Kasumi-1 (cell line): ENCODE data around the gene PGGT1B.
"Not testable (repeated sequence)": the region's sequence is repeated elsewhere in the genome, so short reads cannot be mapped to it uniquely, and the experiment has no call there.

Experiments
- DNase-seq, 2 experiments: peaks; one replicate each; lab custom pipeline; 2025; lab: John Stamatoyannopoulos, UW

PGGT1B gene

GRCh38 chr5:115260248-115260647 lies 2.4 kb downstream of the PGGT1B start:
- DNase-seq, result no peak

- DNase-seq, result no peak
These were observed 4.7 kb downstream of the PGGT1B start for GRCh38 chr5:115257981-115258380.

GRCh38 chr5:115249379-115249778 lies 13.3 kb downstream of the PGGT1B start:
- not testable (repeated sequence) for DNase-seq

GRCh38 chr5:115246361-115246991 lies 16.2 kb downstream of the PGGT1B start:
- peak; percentile 56 to 76 for DNase-seq

GRCh38 chr5:115243412-115243811 lies 19.3 kb downstream of the PGGT1B start:
- no peak for DNase-seq

- no peak for DNase-seq
These were observed 20.6 kb downstream of the PGGT1B start for GRCh38 chr5:115241881-115242642.

- DNase-seq, result no peak
These were observed 25.6 kb downstream of the PGGT1B start for GRCh38 chr5:115237066-115237465.

GRCh38 chr5:115236599-115236998 lies 26.1 kb downstream of the PGGT1B start:
- DNase-seq, result no peak

- DNase-seq, result no peak
These were observed 31.1 kb downstream of the PGGT1B start for GRCh38 chr5:115231598-115231997.

- no peak for DNase-seq
These were observed 33.1 kb downstream of the PGGT1B start for GRCh38 chr5:115229606-115230005.

- no peak for DNase-seq
These were observed 35.4 kb downstream of the PGGT1B start for GRCh38 chr5:115227281-115227680.

GRCh38 chr5:115214541-115214940 lies 48.1 kb downstream of the PGGT1B start:
- DNase-seq, result no peak

- DNase-seq, result peak; percentile 98
These were observed 53.4 kb downstream of the PGGT1B start for GRCh38 chr5:115209279-115209678.

GRCh38 chr5:115202952-115203351 lies 59.7 kb downstream of the PGGT1B start:
- DNase-seq, result no peak

- DNase-seq, result no peak
These were observed 66.5 kb downstream of the PGGT1B start for GRCh38 chr5:115196161-115196560.

- DNase-seq, result no peak
These were observed 68.0 kb downstream of the PGGT1B start for GRCh38 chr5:115194676-115195075.

- DNase-seq, result no peak
These were observed 69.4 kb downstream of the PGGT1B start for GRCh38 chr5:115193295-115193694.

GRCh38 chr5:115192098-115192497 lies 70.6 kb downstream of the PGGT1B start:
- no peak for DNase-seq

- DNase-seq, result no peak
These were observed 71.1 kb downstream of the PGGT1B start for GRCh38 chr5:115191474-115192031.

GRCh38 chr5:115190388-115190787 lies 72.3 kb downstream of the PGGT1B start:
- DNase-seq, result no peak

- no peak for DNase-seq
These were observed 72.8 kb downstream of the PGGT1B start for GRCh38 chr5:115189866-115190265.

GRCh38 chr5:115186794-115187193 lies 75.9 kb downstream of the PGGT1B start:
- no peak for DNase-seq

GRCh38 chr5:115184770-115185169 lies 77.9 kb downstream of the PGGT1B start:
- DNase-seq, result no peak
